HEK293T (cell line): ENCODE data around the gene ALPI.

Experiments used
- ARNT ChIP-seq: fragments of 450-650 bp; IDR thresholded peaks from 2 replicates; pipeline ENCODE4 v1.6.1; 2017; ENCODE audit warnings: mild to moderate bottlenecking
- BHLHE40 ChIP-seq: fragments of 450-650 bp; IDR thresholded peaks from 2 replicates; pipeline ENCODE4 v1.6.1; 2016; ENCODE audit warnings: mild to moderate bottlenecking, moderate library complexity, borderline replicate concordance
- CTBP1 ChIP-seq: fragments of 450-650 bp; IDR thresholded peaks from 2 replicates; pipeline ENCODE4 v1.6.1; 2016; ENCODE audit warnings: borderline replicate concordance
- FOXK2 ChIP-seq: fragments of 450-650 bp; IDR thresholded peaks from 2 replicates; pipeline ENCODE4 v1.6.1; 2016; ENCODE audit warnings: mild to moderate bottlenecking
- FOXM1 ChIP-seq: fragments of 450-650 bp; IDR thresholded peaks from 2 replicates; pipeline ENCODE4 v1.6.1; 2017; ENCODE audit warnings: mild to moderate bottlenecking, borderline replicate concordance
- LEF1 ChIP-seq: fragments of 450-650 bp; IDR thresholded peaks from 2 replicates; pipeline ENCODE4 v1.6.1; 2017; ENCODE audit warnings: mild to moderate bottlenecking, borderline replicate concordance
- PKNOX1 ChIP-seq: fragments of 450-650 bp; IDR thresholded peaks from 2 replicates; pipeline ENCODE4 v1.6.1; 2016
- SUZ12 ChIP-seq: fragments of 450-650 bp; IDR thresholded peaks from 2 replicates; pipeline ENCODE4 v1.6.1; 2016; ENCODE audit warnings: mild to moderate bottlenecking
- TARDBP ChIP-seq: fragments of 450-650 bp; IDR thresholded peaks from 2 replicates; pipeline ENCODE4 v1.6.1; 2016

GRCh38 chr2:232418466-232419244 is 37.3 kb upstream of the ALPI start:
- TF ChIP-seq BHLHE40 (no peak), FOXM1 (no peak), LEF1 (no peak), TARDBP (no peak), PKNOX1 (no peak), SUZ12 (no peak), CTBP1 (no peak), FOXK2 (no peak), ARNT (no peak)
